ENCODE results near the gene OR2J1.
"Not testable (repeated sequence)": the region's sequence is repeated elsewhere in the genome, so short reads cannot be mapped to it uniquely, and the experiment has no call there.

OR2J1 gene

GRCh38 chr6:29149444-29149843 is 50.2 kb downstream of the OR2J1 start:
- not testable (repeated sequence) for H3K27ac ChIP-seq (ENCODE audit: low read length, poor library complexity, severe bottlenecking); H2BK120ac ChIP-seq (ENCODE audit: low read depth, low read length); H3K36me3 ChIP-seq (ENCODE audit: control insufficient read depth in 1 of 2, insufficient read depth in 2 of 2, low read depth in 1 of 2, low read length in 2 of 2); H3K23ac ChIP-seq (ENCODE audit: low read length in 2 of 2); H3K14ac ChIP-seq (ENCODE audit: low read length in 2 of 2); H2BK15ac ChIP-seq (ENCODE audit: low read depth, poor library complexity, severe bottlenecking); H2BK12ac ChIP-seq (ENCODE audit: low read length in 2 of 2); H4K8ac ChIP-seq (ENCODE audit: low read length); H3K79me1 ChIP-seq (replicated peaks; ENCODE audit: low read length, poor library complexity, severe bottlenecking); H3K4me1 ChIP-seq (ENCODE audit: control insufficient read depth, insufficient read depth, low read depth, low read length); H3K18ac ChIP-seq (ENCODE audit: low read depth in 1 of 2, low read length in 2 of 2); H3K9ac ChIP-seq (ENCODE audit: low read length); H2BK5ac ChIP-seq (ENCODE audit: low read depth, low read length, poor library complexity, severe bottlenecking); H3K4me3 ChIP-seq (ENCODE audit: insufficient read depth in 1 of 2, low read depth in 1 of 2, low read length in 2 of 2); H3K4me2 ChIP-seq (ENCODE audit: low read length, poor library complexity, severe bottlenecking); H3K27me3 ChIP-seq (ENCODE audit: control insufficient read depth in 1 of 2, insufficient read depth in 1 of 2, low read length in 2 of 2); H3K9me3 ChIP-seq (ENCODE audit: control insufficient read depth, low read length); DNase-seq; H3K4ac ChIP-seq (ENCODE audit: low read depth in 1 of 2, low read length in 2 of 2); H2AK5ac ChIP-seq (ENCODE audit: low read length, severe bottlenecking); H2AFZ ChIP-seq (ENCODE audit: low read depth, low read length); H4K91ac ChIP-seq (ENCODE audit: low read length)
- WGBS = 50% methylated on average over 2 of the region's 3 CpGs
